ENCODE results near the gene KCTD17. TPM values are rescaled to one million over a fixed set of nuclear protein-coding genes. Genes with fewer than 3 reads are reported as not detected.

KCTD17 gene
- total and polyA plus RNA-seq, 2 donors (not counting 1 experiment from before 2014, with no cell fraction given), result 10.6 to 19.3 TPM

GRCh38 chr22:37012262-37012904, 39.2 kb upstream of the KCTD17 start:
- H3K27me3 ChIP-seq (ENCODE audit: control insufficient read depth, insufficient read depth, low read length), result peaks cover 2% of the 10 kb centered on the region
- TF ChIP-seq EZH2 (IDR thresholded peaks at IDR 0.05; ENCODE audit: low read length, missing control alignments) (no peak), CTCF (conservative IDR thresholded peaks at IDR 0.05 in 1 of 2, IDR thresholded peaks at IDR 0.05 in 1 of 2; ENCODE audit: low read depth in 1 of 2, low read length in 2 of 2) (no peak)
- no peaks in the 10 kb centered on the region for H4K20me1 ChIP-seq (ENCODE audit: control insufficient read depth, extremely low read depth, insufficient read depth, low read length)
- no peak overlapping the region for H2AFZ ChIP-seq (ENCODE audit: low read length)
- no peak for DNase-seq (ENCODE audit: low read depth in 2 of 2)
- no peaks in the 10 kb centered on the region for H3K9me3 ChIP-seq (ENCODE audit: control insufficient read depth, insufficient read depth, low read depth, low read length)
- H3K9ac ChIP-seq (ENCODE audit: insufficient read depth, low read length), result no peak overlapping the region
- no peak overlapping the region for H3K4me2 ChIP-seq (ENCODE audit: extremely low read depth, insufficient read depth, low read length)
- H3K4me3 ChIP-seq (replicated peaks in 1 of 4; ENCODE audit: control extremely low read depth in 1 of 4, insufficient read depth in 1 of 4, low read depth in 3 of 4, low read length in 4 of 4), result no peak overlapping the region
- H3K27ac ChIP-seq (ENCODE audit: insufficient read depth, low read length), result no peak overlapping the region
- no peaks in the 10 kb centered on the region for H3K4me1 ChIP-seq (ENCODE audit: control insufficient read depth, extremely low read depth, insufficient read depth, low read length)
- no peaks in the 10 kb centered on the region for H3K36me3 ChIP-seq (ENCODE audit: control insufficient read depth, insufficient read depth, low read length)
- no peaks in the 10 kb centered on the region for H3K79me2 ChIP-seq (ENCODE audit: control insufficient read depth, insufficient read depth, low read length)

DNA sequence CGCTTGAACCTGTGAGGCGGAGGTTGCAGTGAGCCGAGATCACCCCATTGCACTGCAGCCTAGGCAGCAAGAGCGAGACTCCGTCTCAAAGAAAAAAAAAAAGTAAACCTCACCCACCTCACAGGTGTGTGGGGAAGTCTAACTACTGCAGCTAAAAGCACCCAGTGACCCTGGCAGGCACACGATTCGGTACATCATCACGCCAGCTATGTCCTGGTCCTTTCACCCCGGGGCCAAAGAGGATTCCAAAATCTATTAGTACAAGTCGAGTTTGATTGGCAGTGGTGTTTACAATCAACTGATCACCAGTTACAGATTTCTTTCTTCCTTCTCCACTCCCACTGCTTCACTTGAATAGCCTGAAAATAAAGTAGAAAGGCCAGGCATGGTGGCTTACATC, 38.6 kb upstream of the KCTD17 start:
- H4K20me1 ChIP-seq (ENCODE audit: control insufficient read depth, extremely low read depth, insufficient read depth, low read length), result no peaks in the 10 kb centered on the region
- no peaks in the 10 kb centered on the region for H3K27me3 ChIP-seq (ENCODE audit: control insufficient read depth, insufficient read depth, low read length)
- H2AFZ ChIP-seq (ENCODE audit: low read length), result no peak overlapping the region
- peaks cover 1% of the 10 kb centered on the region for H3K4me1 ChIP-seq (ENCODE audit: control insufficient read depth, extremely low read depth, insufficient read depth, low read length)
- no peak overlapping the region for H3K4me3 ChIP-seq (replicated peaks in 1 of 4; ENCODE audit: control extremely low read depth in 1 of 4, insufficient read depth in 1 of 4, low read depth in 3 of 4, low read length in 4 of 4)
- no peak overlapping the region for H3K9ac ChIP-seq (ENCODE audit: insufficient read depth, low read length)
- no peaks in the 10 kb centered on the region for H3K79me2 ChIP-seq (ENCODE audit: control insufficient read depth, insufficient read depth, low read length)
- DNase-seq (ENCODE audit: low read depth in 2 of 2), result no peak
- no peaks in the 10 kb centered on the region for H3K36me3 ChIP-seq (ENCODE audit: control insufficient read depth, insufficient read depth, low read length)
- H3K27ac ChIP-seq (ENCODE audit: insufficient read depth, low read length), result no peak overlapping the region
- H3K4me2 ChIP-seq (ENCODE audit: extremely low read depth, insufficient read depth, low read length), result no peak overlapping the region
- H3K9me3 ChIP-seq (ENCODE audit: control insufficient read depth, insufficient read depth, low read depth, low read length), result no peaks in the 10 kb centered on the region
- TF ChIP-seq EZH2 (IDR thresholded peaks at IDR 0.05; ENCODE audit: low read length, missing control alignments) (no peak), CTCF (conservative IDR thresholded peaks at IDR 0.05 in 1 of 2, IDR thresholded peaks at IDR 0.05 in 1 of 2; ENCODE audit: low read depth in 1 of 2, low read length in 2 of 2) (no peak)

GRCh38 chr22:37014415-37014806, 37.1 kb upstream of the KCTD17 start:
- Histone ChIP-seq H3K4me1 (ENCODE audit: control insufficient read depth, extremely low read depth, insufficient read depth, low read length) (peaks cover 4% of the 10 kb centered on the region), H3K9ac (ENCODE audit: insufficient read depth, low read length) (no peak overlapping the region), H3K79me2 (ENCODE audit: control insufficient read depth, insufficient read depth, low read length) (no peaks in the 10 kb centered on the region), H3K4me3 (replicated peaks in 1 of 4; ENCODE audit: control extremely low read depth in 1 of 4, insufficient read depth in 1 of 4, low read depth in 3 of 4, low read length in 4 of 4) (no peak overlapping the region), H3K27ac (ENCODE audit: insufficient read depth, low read length) (no peak overlapping the region), H3K4me2 (ENCODE audit: extremely low read depth, insufficient read depth, low read length) (no peak overlapping the region), H2AFZ (ENCODE audit: low read length) (no peak overlapping the region), H3K36me3 (ENCODE audit: control insufficient read depth, insufficient read depth, low read length) (no peaks in the 10 kb centered on the region), H4K20me1 (ENCODE audit: control insufficient read depth, extremely low read depth, insufficient read depth, low read length) (no peaks in the 10 kb centered on the region), H3K27me3 (ENCODE audit: control insufficient read depth, insufficient read depth, low read length) (no peaks in the 10 kb centered on the region), H3K9me3 (ENCODE audit: control insufficient read depth, insufficient read depth, low read depth, low read length) (no peaks in the 10 kb centered on the region)
- DNase-seq (ENCODE audit: low read depth in 2 of 2), result no peak
- TF ChIP-seq CTCF (conservative IDR thresholded peaks at IDR 0.05 in 1 of 2, IDR thresholded peaks at IDR 0.05 in 1 of 2; ENCODE audit: low read depth in 1 of 2, low read length in 2 of 2) (no peak), EZH2 (IDR thresholded peaks at IDR 0.05; ENCODE audit: low read length, missing control alignments) (no peak)
